ENCODE results near the gene MOB2. TPM values are rescaled to one million over a fixed set of nuclear protein-coding genes. Genes with fewer than 3 reads are reported as not detected.

MOB2 gene
- total RNA-seq, 4 donors from 2014 or later = 63.8 to 104 (median 95.8) TPM

DNA sequence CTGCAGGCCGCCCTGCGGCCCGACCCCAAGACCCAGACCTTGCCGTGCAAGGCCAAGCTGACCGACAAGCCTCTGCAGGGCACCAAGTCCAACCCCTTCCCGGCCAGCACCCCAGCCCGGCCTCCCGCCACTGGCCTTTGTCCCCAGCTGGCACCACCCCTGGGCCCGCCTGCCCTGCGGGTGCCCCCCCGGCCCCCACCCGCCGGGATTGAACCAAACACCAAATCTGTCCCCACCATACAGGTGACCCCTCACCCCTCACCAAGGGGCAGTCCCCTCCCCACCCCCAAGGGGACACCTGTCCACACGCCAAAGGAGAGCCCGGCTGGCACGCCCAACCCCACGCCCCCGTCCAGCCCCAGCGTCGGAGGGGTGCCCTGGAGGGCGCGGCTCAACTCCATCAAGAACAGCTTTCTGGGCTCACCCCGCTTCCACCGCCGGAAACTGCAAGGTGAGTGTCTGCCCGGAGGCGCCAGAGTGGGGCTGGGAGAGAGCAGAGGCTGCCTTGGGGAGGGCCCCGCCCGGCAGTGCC is 36.2 kb downstream of the MOB2 start:
- Histone ChIP-seq H3K4me1 (peaks cover 10% of the 10 kb centered on the region), H3K27ac (no peak overlapping the region), H3K4me3 (no peak overlapping the region), H3K9me3 (no peaks in the 10 kb centered on the region), H3K27me3 (peaks cover 44% of the 10 kb centered on the region), H3K36me3 (no peaks in the 10 kb centered on the region)
- no peak for TF ChIP-seq EP300 (IDR thresholded peaks at IDR 0.05)
- no peak for TF ChIP-seq POLR2A (IDR thresholded peaks at IDR 0.05)
- TF ChIP-seq, protein P1, sequence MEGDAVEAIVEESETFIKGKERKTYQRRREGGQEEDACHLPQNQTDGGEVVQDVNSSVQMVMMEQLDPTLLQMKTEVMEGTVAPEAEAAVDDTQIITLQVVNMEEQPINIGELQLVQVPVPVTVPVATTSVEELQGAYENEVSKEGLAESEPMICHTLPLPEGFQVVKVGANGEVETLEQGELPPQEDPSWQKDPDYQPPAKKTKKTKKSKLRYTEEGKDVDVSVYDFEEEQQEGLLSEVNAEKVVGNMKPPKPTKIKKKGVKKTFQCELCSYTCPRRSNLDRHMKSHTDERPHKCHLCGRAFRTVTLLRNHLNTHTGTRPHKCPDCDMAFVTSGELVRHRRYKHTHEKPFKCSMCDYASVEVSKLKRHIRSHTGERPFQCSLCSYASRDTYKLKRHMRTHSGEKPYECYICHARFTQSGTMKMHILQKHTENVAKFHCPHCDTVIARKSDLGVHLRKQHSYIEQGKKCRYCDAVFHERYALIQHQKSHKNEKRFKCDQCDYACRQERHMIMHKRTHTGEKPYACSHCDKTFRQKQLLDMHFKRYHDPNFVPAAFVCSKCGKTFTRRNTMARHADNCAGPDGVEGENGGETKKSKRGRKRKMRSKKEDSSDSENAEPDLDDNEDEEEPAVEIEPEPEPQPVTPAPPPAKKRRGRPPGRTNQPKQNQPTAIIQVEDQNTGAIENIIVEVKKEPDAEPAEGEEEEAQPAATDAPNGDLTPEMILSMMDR (IDR thresholded peaks at IDR 0.05) = no peak
- no peak for TF ChIP-seq POLR2AphosphoS5 (IDR thresholded peaks at IDR 0.05)
- DNase-seq (ENCODE audit: low spot score in 2 of 2) = no peak
- WGBS = 87% methylated on average over 13 of the region's 29 CpGs

DNA sequence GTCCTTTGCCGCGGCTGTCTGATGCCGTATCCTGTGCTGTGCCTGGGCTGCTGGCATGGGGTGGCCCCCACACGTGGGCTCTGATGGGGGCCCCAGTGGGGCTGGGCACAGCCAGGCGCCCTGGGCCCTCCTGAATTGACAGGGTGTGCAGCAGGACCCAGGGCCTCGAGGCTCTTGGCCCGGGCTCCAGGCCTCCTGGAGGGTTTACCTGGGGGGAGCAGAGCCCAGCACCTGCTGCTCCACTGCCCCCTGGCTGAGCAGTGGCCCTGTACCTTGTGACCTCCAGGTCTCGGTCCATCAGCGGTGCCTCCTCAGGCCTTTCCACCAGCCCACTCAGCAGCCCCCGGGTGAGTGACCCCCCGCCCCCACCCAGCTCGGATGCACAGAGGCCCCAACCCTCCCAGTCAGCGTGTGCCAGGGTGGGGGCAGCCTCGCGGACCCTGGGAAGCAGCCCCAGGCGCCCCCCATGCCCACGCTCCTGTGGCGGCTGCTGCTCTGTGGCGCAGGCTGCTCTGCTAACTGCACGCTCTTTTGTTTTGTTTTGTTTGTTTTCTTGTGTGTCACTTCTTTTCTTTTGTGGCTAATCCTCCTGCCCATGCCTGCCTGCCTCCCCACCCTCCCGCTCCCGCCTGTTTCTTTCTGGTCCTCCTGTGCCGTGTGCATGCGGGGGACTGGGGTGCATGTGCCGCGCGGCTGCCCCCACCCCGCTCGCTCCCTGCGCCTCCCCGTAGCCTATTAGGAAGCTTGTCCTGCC is 36.9 kb downstream of the MOB2 start:
- peaks cover 49% of the 10 kb centered on the region for H3K27me3 ChIP-seq
- H3K36me3 ChIP-seq = no peaks in the 10 kb centered on the region
- H3K27ac ChIP-seq = no peak overlapping the region
- no peak overlapping the region for H3K4me3 ChIP-seq
- DNase-seq (ENCODE audit: low spot score in 2 of 2) = no peak
- H3K9me3 ChIP-seq = no peaks in the 10 kb centered on the region
- 75% methylated on average over 22 of the region's 31 CpGs for WGBS
- H3K4me1 ChIP-seq = peaks cover 10% of the 10 kb centered on the region
- TF ChIP-seq, protein P1 (IDR thresholded peaks at IDR 0.05) = no peak
- TF ChIP-seq POLR2AphosphoS5 (IDR thresholded peaks at IDR 0.05) (no peak), EP300 (IDR thresholded peaks at IDR 0.05) (no peak), POLR2A (IDR thresholded peaks at IDR 0.05) (no peak)

DNA sequence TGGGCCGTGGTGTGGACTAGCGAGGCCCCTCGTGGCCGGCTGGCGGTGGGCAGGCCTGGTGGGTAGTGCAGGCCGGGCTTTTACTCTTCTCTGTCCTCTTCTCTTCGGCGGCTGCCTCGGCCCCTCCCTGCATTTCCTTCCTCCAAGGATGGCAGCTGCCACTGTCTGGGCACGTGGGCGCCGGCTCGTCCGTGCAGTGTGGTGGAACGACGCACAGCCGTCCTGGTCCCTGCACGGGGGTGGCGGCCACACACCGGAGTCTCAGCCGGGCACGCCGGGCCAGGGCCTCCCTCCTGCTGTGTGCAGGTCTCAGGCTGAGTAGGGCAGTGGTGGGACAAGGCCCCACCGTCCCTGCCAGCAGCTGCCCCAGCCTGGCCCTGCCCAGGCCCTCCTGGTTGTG is 37.7 kb downstream of the MOB2 start:
- Histone ChIP-seq H3K36me3 (no peaks in the 10 kb centered on the region), H3K27ac (no peak overlapping the region), H3K4me3 (no peak overlapping the region), H3K27me3 (peaks cover 49% of the 10 kb centered on the region), H3K9me3 (no peaks in the 10 kb centered on the region), H3K4me1 (peaks cover 10% of the 10 kb centered on the region)
- WGBS = 41% methylated on average over 18 of the region's 24 CpGs
- DNase-seq (ENCODE audit: low spot score in 2 of 2) = no peak
- TF ChIP-seq, protein P1 (IDR thresholded peaks at IDR 0.05) = no peak
- TF ChIP-seq POLR2A (IDR thresholded peaks at IDR 0.05) (no peak), POLR2AphosphoS5 (IDR thresholded peaks at IDR 0.05) (no peak), EP300 (IDR thresholded peaks at IDR 0.05) (no peak)

DNA sequence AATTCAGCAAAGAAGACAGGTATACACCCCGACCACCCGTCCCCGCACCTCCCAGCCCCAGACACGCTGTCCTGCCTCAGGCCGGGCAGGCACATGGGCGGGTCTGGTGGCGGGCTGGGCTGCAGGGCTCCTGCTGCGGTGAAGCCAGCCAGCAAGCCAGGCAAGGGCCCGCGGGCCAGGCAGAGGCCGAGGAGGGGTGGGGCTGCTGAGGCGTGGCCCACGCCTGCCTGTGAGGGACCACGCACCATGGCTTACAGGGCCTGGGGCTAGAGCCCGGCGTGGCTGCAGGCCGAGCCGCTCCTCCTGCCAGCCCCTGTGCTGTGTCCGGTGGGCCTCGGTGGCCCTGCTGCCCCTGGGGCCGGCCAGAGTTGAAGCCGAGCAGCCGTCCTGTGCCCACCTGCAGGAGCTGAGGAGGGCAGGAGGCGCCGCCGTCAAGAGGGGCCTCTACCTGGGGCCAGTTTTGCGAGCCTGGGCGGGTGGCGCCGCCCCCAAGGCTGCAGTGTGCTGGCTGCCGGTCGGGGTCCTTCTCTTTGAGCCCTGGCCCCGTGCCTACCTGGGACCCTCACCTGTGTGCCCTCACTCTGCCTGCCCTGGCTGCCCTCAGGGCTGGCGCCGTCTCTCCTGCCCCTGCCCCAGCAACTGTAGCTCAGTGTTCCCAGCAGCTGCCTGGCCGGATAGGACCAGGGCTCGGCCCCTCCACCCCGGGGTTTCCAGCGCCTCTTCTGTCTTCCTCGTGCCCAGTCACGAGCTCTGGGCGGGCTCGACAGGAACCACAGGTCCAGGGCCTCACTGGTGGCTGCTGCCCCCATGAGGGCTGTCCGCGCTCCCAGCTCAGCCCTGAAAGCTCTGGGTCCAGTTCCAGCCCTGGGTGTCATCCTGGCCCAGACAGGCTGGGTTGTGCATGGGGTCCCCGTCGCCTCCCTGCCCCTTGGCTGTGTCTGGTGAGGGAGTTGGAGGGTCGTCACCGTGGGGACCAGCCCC is 38.4 kb downstream of the MOB2 start:
- DNase-seq (ENCODE audit: low spot score in 2 of 2) = no peak
- 39% methylated on average over 10 of the region's 49 CpGs for whole genome bisulfite sequencing
- Histone ChIP-seq H3K4me1 (peaks cover 10% of the 10 kb centered on the region), H3K36me3 (no peaks in the 10 kb centered on the region), H3K9me3 (no peaks in the 10 kb centered on the region), H3K27ac (no peak overlapping the region), H3K4me3 (no peak overlapping the region), H3K27me3 (peaks cover 56% of the 10 kb centered on the region)
- TF ChIP-seq POLR2A (IDR thresholded peaks at IDR 0.05) (no peak), EP300 (IDR thresholded peaks at IDR 0.05) (no peak), POLR2AphosphoS5 (IDR thresholded peaks at IDR 0.05) (no peak)
- TF ChIP-seq, protein P1 (IDR thresholded peaks at IDR 0.05) = no peak

Data from suprapubic skin (tissue), 4 donors.